Vagina (tissue), 2 donors: ENCODE results near the gene RANBP3.

Experiments used
- POLR2A ChIP-seq, 2 donors: fragments of 450-650 bp; IDR thresholded peaks; one replicate each; pipeline ENCODE4 v1.6.1; 2017; ENCODE audit warnings: antibody characterized with exemption in 2 of 2, mild to moderate bottlenecking in 2 of 2, moderate library complexity in 2 of 2
- POLR2AphosphoS5 ChIP-seq, 2 donors: sonication (generic); formaldehyde crosslinking; IDR thresholded peaks; one replicate each; pipeline ENCODE4 v1.9.0; 2017; ENCODE audit warnings: antibody characterized with exemption in 2 of 2, mild to moderate bottlenecking in 2 of 2, low read depth in 1 of 2; ENCODE audit not compliant: insufficient read depth in 1 of 2
- TF ChIP-seq, protein P1 (sequence below), 3 experiments: fragments of 450-650 bp in 2 of 3; fragments of 200-600 bp in 1 of 3; sonication (generic) in 1 of 3; IDR thresholded peaks; one replicate each; pipeline ENCODE4 v1.5.1; 2017 to 2019; ENCODE audit warnings: antibody characterized with exemption in 3 of 3, mild to moderate bottlenecking in 2 of 3, moderate library complexity in 2 of 3

- TF ChIP-seq POLR2AphosphoS5 (IDR thresholded peaks at IDR 0.05; ENCODE audit: insufficient read depth in 1 of 2, low read depth in 1 of 2) (no peak), POLR2A (IDR thresholded peaks at IDR 0.05) (no peak)
- TF ChIP-seq, protein P1, sequence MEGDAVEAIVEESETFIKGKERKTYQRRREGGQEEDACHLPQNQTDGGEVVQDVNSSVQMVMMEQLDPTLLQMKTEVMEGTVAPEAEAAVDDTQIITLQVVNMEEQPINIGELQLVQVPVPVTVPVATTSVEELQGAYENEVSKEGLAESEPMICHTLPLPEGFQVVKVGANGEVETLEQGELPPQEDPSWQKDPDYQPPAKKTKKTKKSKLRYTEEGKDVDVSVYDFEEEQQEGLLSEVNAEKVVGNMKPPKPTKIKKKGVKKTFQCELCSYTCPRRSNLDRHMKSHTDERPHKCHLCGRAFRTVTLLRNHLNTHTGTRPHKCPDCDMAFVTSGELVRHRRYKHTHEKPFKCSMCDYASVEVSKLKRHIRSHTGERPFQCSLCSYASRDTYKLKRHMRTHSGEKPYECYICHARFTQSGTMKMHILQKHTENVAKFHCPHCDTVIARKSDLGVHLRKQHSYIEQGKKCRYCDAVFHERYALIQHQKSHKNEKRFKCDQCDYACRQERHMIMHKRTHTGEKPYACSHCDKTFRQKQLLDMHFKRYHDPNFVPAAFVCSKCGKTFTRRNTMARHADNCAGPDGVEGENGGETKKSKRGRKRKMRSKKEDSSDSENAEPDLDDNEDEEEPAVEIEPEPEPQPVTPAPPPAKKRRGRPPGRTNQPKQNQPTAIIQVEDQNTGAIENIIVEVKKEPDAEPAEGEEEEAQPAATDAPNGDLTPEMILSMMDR (IDR thresholded peaks at IDR 0.05): no peak
Measured at GRCh38 chr19:5995606-5996005, 17.7 kb upstream of the RANBP3 start.
